GM12892 (cell line): ENCODE data around the gene FLOT2.

Experiments
- POLR2A ChIP-seq: IDR thresholded peaks from 2 replicates; pipeline ENCODE4 v1.6.1; 2011; ENCODE audit warnings: low read depth, low read length, control low read depth
- POLR2AphosphoS5 ChIP-seq: IDR thresholded peaks from 2 replicates; pipeline ENCODE4 v1.6.1; 2011; ENCODE audit warnings: low read depth, low read length, control low read depth

DNA sequence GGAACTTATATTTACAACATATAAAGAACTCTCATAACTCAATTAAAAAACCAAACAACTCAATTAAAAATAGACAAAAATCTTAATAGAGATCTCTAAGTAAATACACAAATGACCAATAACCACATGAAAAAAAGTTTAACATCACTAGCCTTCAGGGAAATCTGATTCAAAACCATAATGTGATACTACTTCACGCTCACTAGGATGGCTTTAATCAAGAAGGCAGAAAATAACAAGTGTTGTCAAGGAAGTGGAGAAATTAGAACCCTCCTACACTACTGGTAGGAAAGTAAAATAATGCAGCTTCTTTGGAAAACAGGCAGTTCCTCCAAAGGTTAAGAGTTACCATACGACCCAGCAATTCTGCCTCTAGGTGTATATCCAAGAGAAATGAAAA is 45.4 kb upstream of the FLOT2 start:
- TF ChIP-seq POLR2A, result no peak
- TF ChIP-seq POLR2AphosphoS5, result no peak
